Colonic mucosa (tissue), 4 donors: ENCODE measurements around the gene RPP21. TPM values are rescaled to one million over a fixed set of nuclear protein-coding genes. Genes with fewer than 3 reads are reported as not detected.

Experiments used
- DNase-seq: peaks from one replicate; pipeline ENCODE4 v3.0.0-alpha.2; 2020
- H3K27ac ChIP-seq: fragments of 200-600 bp; one replicate; pipeline ENCODE4 v1.8.0; 2021
- H3K27me3 ChIP-seq: fragments of 200-600 bp; one replicate; pipeline ENCODE4 v1.8.0; 2021
- H3K36me3 ChIP-seq: fragments of 200-600 bp; one replicate; pipeline ENCODE4 v1.8.0; 2021
- H3K4me1 ChIP-seq: fragments of 200-600 bp; one replicate; pipeline ENCODE4 v1.8.0; 2021; ENCODE audit warnings: mild to moderate bottlenecking
- H3K4me3 ChIP-seq: fragments of 200-600 bp; one replicate; pipeline ENCODE4 v1.8.0; 2021
- H3K9ac ChIP-seq, 2 donors: one replicate each; pipeline ENCODE4 v1.7.0; 2013; ENCODE audit warnings: control low read depth in 2 of 2, low read depth in 2 of 2, low read length in 2 of 2
- H3K9me3 ChIP-seq: fragments of 200-600 bp; one replicate; pipeline ENCODE4 v1.8.0; 2021
- intact Hi-C: fragments of 100-400 bp; cut with DNase I; formaldehyde crosslinking; loops from one replicate; pipeline ENCODE4 v1.14.1; 2022
- total RNA-seq, 2 donors: library from RNA; stranded (reverse); fragmentation: NEBNext Ultra II Directional in 1 of 2; extraction: Animal tissue kit (Norgen Biotek cat#: 25700) in 1 of 2; gene quantifications; one replicate each; pipeline ENCODE4 v1.2.1, GENCODE V29; 2021
- TF ChIP-seq, protein P1 (sequence below): fragments of 200-600 bp; IDR thresholded peaks from one replicate; pipeline ENCODE4 v1.8.0; 2022; ENCODE audit warnings: antibody characterized with exemption, mild to moderate bottlenecking
- donor health status: healthy.
- donor health status: DM: no; HTN: no; CAD: no.
- donor health status: DM: no; HTN: no; CAD: no.

RPP21 gene
- total RNA-seq, 2 donors from 2014 or later, result 41.7 to 60.3 TPM

GRCh38 chr6:30326526-30327231 lies 18.3 kb upstream of the RPP21 start, which contains the start of gene TRIM39:
Gene TRIM39 (plus strand): TSS chr6:30326927. CDS start chr6:30329318, 2,391 bp downstream.
- Histone ChIP-seq H3K27me3 (no peaks in the 10 kb centered on the region), H3K9ac (peak within 1 kb of the TSS; percentile 90 to 97), H3K36me3 (no peaks in the 10 kb centered on the region), H3K4me3 (peak within 1 kb of the TSS; percentile 87), H3K27ac (peak within 1 kb of the TSS; percentile 99), H3K4me1 (no peaks in the 10 kb centered on the region), H3K9me3 (no peaks in the 10 kb centered on the region)
- peak; percentile 89 for DNase-seq
- TF ChIP-seq, protein P1, sequence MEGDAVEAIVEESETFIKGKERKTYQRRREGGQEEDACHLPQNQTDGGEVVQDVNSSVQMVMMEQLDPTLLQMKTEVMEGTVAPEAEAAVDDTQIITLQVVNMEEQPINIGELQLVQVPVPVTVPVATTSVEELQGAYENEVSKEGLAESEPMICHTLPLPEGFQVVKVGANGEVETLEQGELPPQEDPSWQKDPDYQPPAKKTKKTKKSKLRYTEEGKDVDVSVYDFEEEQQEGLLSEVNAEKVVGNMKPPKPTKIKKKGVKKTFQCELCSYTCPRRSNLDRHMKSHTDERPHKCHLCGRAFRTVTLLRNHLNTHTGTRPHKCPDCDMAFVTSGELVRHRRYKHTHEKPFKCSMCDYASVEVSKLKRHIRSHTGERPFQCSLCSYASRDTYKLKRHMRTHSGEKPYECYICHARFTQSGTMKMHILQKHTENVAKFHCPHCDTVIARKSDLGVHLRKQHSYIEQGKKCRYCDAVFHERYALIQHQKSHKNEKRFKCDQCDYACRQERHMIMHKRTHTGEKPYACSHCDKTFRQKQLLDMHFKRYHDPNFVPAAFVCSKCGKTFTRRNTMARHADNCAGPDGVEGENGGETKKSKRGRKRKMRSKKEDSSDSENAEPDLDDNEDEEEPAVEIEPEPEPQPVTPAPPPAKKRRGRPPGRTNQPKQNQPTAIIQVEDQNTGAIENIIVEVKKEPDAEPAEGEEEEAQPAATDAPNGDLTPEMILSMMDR, result no peak
- intact Hi-C loops, result no loop called here

GRCh38 chr6:30327232-30327746 lies 17.7 kb upstream of the RPP21 start:
- peak overlapping the region; percentile 87 for H3K4me3 ChIP-seq
- H3K4me1 ChIP-seq, result no peaks in the 10 kb centered on the region
- TF ChIP-seq, protein P1, result no peak
- H3K9ac ChIP-seq, result peak overlapping the region; percentile 90 to 97
- H3K27ac ChIP-seq, result peak overlapping the region; percentile 99
- no peaks in the 10 kb centered on the region for H3K27me3 ChIP-seq
- no peaks in the 10 kb centered on the region for H3K9me3 ChIP-seq
- intact Hi-C loops, result no loop called here
- H3K36me3 ChIP-seq, result no peaks in the 10 kb centered on the region
- no peak for DNase-seq

- intact Hi-C loops, result no loop called here
- H3K4me3 ChIP-seq, result no peak overlapping the region
- H3K36me3 ChIP-seq, result no peaks in the 10 kb centered on the region
- no peaks in the 10 kb centered on the region for H3K4me1 ChIP-seq
- no peak overlapping the region for H3K27ac ChIP-seq
- TF ChIP-seq, protein P1, result no peak
- H3K9me3 ChIP-seq, result no peaks in the 10 kb centered on the region
- H3K27me3 ChIP-seq, result no peaks in the 10 kb centered on the region
- no peak overlapping the region for H3K9ac ChIP-seq
- no peak for DNase-seq
Observed at GRCh38 chr6:30328397-30328796, 16.6 kb upstream of the RPP21 start.

DNA sequence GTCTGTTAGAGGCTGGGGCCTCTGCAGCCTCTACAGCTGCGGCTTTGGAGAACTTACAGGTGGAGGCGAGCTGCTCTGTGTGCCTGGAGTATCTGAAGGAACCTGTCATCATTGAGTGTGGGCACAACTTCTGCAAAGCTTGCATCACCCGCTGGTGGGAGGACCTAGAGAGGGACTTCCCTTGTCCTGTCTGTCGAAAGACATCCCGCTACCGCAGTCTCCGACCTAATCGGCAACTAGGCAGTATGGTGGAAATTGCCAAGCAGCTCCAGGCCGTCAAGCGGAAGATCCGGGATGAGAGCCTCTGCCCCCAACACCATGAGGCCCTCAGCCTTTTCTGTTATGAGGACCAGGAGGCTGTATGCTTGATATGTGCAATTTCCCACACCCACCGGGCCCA lies 15.6 kb upstream of the RPP21 start:
- Histone ChIP-seq H3K36me3 (no peaks in the 10 kb centered on the region), H3K27ac (no peak overlapping the region), H3K27me3 (no peaks in the 10 kb centered on the region), H3K4me1 (no peaks in the 10 kb centered on the region), H3K4me3 (no peak overlapping the region), H3K9ac (no peak overlapping the region), H3K9me3 (no peaks in the 10 kb centered on the region)
- DNase-seq, result no peak
- TF ChIP-seq, protein P1, result no peak
- intact Hi-C loops, result no loop called here

DNA sequence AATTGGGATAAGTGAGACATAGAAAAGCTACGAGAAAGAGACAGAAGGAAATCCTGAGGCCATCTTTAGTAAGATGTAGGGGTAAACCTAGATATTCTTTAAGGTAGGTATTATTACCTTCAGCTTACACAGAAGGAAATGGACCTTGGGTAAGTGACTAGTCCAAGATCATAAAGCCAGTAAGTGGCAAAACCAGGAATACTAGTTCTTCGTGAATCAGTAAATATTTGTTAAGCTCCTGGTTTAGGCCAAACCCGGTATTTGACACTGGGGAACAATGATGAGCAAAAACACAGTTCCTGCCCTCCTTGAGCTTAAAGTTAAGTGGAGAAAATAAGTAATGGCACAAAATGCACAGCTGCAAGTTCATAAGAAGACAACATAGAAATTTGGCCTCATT lies 13.0 kb upstream of the RPP21 start:
- TF ChIP-seq, protein P1, result no peak
- Histone ChIP-seq H3K27me3 (no peaks in the 10 kb centered on the region), H3K36me3 (no peaks in the 10 kb centered on the region), H3K4me1 (no peaks in the 10 kb centered on the region), H3K27ac (no peak overlapping the region), H3K9me3 (no peaks in the 10 kb centered on the region), H3K4me3 (no peak overlapping the region), H3K9ac (no peak overlapping the region)
- DNase-seq, result no peak
- intact Hi-C loops, result no loop called here
